Stimulated activated effector memory CD8-positive, alpha-beta T cell treated with anti-CD3 and anti-CD28 coated beads, Interleukin-12 subunit alpha, Interleukin-12 subunit beta, amount 100 ng/mL, for 72 hours (primary cell): ENCODE measurements around the gene CNRIP1.

ENCODE experiments used
- ATAC-seq: fragments of 150-1000 bp; cut with Tn5 transposase; 2 replicates; pipeline ENCODE4 v1.10.0; 2021
- DNase-seq, 2 donors: peaks; one replicate each; pipeline ENCODE4 v3.0.0; 2021 to 2022; ENCODE audit warnings: low spot score in 2 of 2
- H3K27ac Mint-ChIP-seq: one replicate; pipeline ENCODE4 v1.8.0; 2022; ENCODE audit warnings: mild to moderate bottlenecking, mixed read lengths
- H3K36me3 Mint-ChIP-seq: one replicate; pipeline ENCODE4 v1.8.0; 2022; ENCODE audit warnings: mild to moderate bottlenecking, mixed read lengths
- H3K4me1 Mint-ChIP-seq: one replicate; pipeline ENCODE4 v1.8.0; 2022; ENCODE audit warnings: mixed read lengths
- H3K4me3 Mint-ChIP-seq: one replicate; pipeline ENCODE4 v1.8.0; 2022; ENCODE audit warnings: mild to moderate bottlenecking, mixed read lengths
- H3K9me3 Mint-ChIP-seq: one replicate; pipeline ENCODE4 v1.8.0; 2022; ENCODE audit warnings: mixed read lengths

The CNRIP1 gene

GRCh38 chr2:68287580-68288441 is 31.9 kb downstream of the CNRIP1 start:
- no peaks in the 10 kb centered on the region for H3K4me1 Mint-ChIP-seq
- H3K36me3 Mint-ChIP-seq, result no peaks in the 10 kb centered on the region
- no peak for DNase-seq
- H3K27ac Mint-ChIP-seq, result no peak overlapping the region
- H3K9me3 Mint-ChIP-seq, result no peaks in the 10 kb centered on the region
- H3K4me3 Mint-ChIP-seq, result no peak overlapping the region
- no peak for ATAC-seq

- no peak for DNase-seq
- H3K4me1 Mint-ChIP-seq, result no peaks in the 10 kb centered on the region
- no peak overlapping the region for H3K4me3 Mint-ChIP-seq
- ATAC-seq, result no peak
- no peak overlapping the region for H3K27ac Mint-ChIP-seq
- H3K9me3 Mint-ChIP-seq, result no peaks in the 10 kb centered on the region
- H3K36me3 Mint-ChIP-seq, result no peaks in the 10 kb centered on the region
Measured at GRCh38 chr2:68284896-68285295, 34.9 kb downstream of the CNRIP1 start.

- no peak for ATAC-seq
- Mint-ChIP-seq H3K9me3 (no peaks in the 10 kb centered on the region), H3K36me3 (no peaks in the 10 kb centered on the region), H3K4me1 (no peaks in the 10 kb centered on the region), H3K27ac (no peak overlapping the region), H3K4me3 (no peak overlapping the region)
- DNase-seq, result no peak
Measured at GRCh38 chr2:68283419-68283812, 36.3 kb downstream of the CNRIP1 start.

DNA sequence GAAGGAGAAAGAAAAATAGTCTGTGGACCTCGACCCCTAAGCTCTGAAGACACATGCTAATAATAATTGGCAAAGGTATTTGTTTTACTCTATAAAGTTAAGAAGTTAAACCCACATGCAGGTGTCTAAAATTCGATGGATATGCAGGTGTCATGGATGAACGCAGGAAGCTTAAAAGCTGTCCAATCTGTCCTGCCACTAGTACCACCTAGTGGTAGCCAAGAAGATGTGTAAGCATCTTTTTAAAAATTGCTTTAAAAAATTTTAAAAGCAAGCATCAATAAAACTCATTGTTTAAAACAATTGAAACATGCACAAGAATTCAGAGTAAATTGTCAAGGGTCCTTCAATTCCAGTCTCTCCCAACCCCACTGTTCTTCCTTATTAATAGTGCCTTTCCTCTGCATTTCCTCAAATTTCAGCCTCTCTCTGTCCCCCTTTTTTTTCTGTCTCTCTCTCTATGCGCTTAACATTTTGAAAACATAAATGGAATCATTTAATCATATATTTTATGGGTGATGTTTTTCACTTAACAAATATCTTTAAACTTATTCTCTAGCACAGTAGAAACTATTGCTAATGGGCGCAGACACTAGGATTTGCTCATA is 36.8 kb downstream of the CNRIP1 start:
- DNase-seq (no peak), ATAC-seq (no peak)
- no peaks in the 10 kb centered on the region for H3K4me1 Mint-ChIP-seq
- H3K4me3 Mint-ChIP-seq, result no peak overlapping the region
- no peaks in the 10 kb centered on the region for H3K36me3 Mint-ChIP-seq
- no peaks in the 10 kb centered on the region for H3K9me3 Mint-ChIP-seq
- no peak overlapping the region for H3K27ac Mint-ChIP-seq

GRCh38 chr2:68280796-68281195 is 39.0 kb downstream of the CNRIP1 start:
- no peak overlapping the region for H3K27ac Mint-ChIP-seq
- no peaks in the 10 kb centered on the region for H3K4me1 Mint-ChIP-seq
- H3K9me3 Mint-ChIP-seq, result no peaks in the 10 kb centered on the region
- ATAC-seq, result no peak
- no peak for DNase-seq
- H3K4me3 Mint-ChIP-seq, result no peak overlapping the region
- H3K36me3 Mint-ChIP-seq, result no peaks in the 10 kb centered on the region

- no peaks in the 10 kb centered on the region for H3K9me3 Mint-ChIP-seq
- no peaks in the 10 kb centered on the region for H3K36me3 Mint-ChIP-seq
Measured at GRCh38 chr2:68280348-68280747, 39.4 kb downstream of the CNRIP1 start.

DNA sequence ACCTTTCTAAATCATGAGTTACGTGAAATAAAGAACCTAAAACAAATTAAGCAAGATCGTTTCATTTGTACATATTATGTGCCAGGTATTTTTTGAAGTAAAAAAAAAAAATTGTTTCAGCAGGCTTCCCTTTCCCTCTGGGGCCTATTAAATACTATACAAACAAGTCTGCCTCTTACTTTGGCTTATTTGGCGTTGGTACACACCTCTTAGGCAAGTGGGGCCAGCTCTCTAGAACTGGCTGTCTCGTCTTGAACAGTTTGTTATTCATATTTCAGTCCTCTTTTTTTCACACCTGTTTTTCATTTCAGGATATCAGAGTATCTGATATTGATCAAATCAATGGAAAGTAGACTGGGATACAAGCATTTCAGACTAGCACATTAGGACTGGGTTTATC is 40.1 kb downstream of the CNRIP1 start:
- ATAC-seq (no peak), DNase-seq (no peak)
- Mint-ChIP-seq H3K4me3 (no peak overlapping the region), H3K4me1 (no peaks in the 10 kb centered on the region), H3K36me3 (no peaks in the 10 kb centered on the region), H3K27ac (no peak overlapping the region), H3K9me3 (no peaks in the 10 kb centered on the region)

More at GRCh38 chr2:68280348-68280747, 39.4 kb downstream of the CNRIP1 start:
- Mint-ChIP-seq H3K27ac (no peak overlapping the region), H3K4me3 (no peak overlapping the region), H3K4me1 (no peaks in the 10 kb centered on the region)
- DNase-seq (no peak), ATAC-seq (no peak)

GRCh38 chr2:68278169-68278568 is 41.6 kb downstream of the CNRIP1 start:
- Mint-ChIP-seq H3K9me3 (no peaks in the 10 kb centered on the region), H3K36me3 (no peaks in the 10 kb centered on the region)

GRCh38 chr2:68274022-68274421 is 45.7 kb downstream of the CNRIP1 start:
- no peaks in the 10 kb centered on the region for H3K9me3 Mint-ChIP-seq
- DNase-seq (no peak), ATAC-seq (no peak)
- H3K27ac Mint-ChIP-seq, result no peak overlapping the region
- no peak overlapping the region for H3K4me3 Mint-ChIP-seq
- H3K4me1 Mint-ChIP-seq, result no peaks in the 10 kb centered on the region
- H3K36me3 Mint-ChIP-seq, result no peaks in the 10 kb centered on the region

More at GRCh38 chr2:68278169-68278568, 41.6 kb downstream of the CNRIP1 start:
- Mint-ChIP-seq H3K4me1 (no peaks in the 10 kb centered on the region), H3K4me3 (no peak overlapping the region), H3K27ac (no peak overlapping the region)
- DNase-seq (no peak), ATAC-seq (no peak)

DNA sequence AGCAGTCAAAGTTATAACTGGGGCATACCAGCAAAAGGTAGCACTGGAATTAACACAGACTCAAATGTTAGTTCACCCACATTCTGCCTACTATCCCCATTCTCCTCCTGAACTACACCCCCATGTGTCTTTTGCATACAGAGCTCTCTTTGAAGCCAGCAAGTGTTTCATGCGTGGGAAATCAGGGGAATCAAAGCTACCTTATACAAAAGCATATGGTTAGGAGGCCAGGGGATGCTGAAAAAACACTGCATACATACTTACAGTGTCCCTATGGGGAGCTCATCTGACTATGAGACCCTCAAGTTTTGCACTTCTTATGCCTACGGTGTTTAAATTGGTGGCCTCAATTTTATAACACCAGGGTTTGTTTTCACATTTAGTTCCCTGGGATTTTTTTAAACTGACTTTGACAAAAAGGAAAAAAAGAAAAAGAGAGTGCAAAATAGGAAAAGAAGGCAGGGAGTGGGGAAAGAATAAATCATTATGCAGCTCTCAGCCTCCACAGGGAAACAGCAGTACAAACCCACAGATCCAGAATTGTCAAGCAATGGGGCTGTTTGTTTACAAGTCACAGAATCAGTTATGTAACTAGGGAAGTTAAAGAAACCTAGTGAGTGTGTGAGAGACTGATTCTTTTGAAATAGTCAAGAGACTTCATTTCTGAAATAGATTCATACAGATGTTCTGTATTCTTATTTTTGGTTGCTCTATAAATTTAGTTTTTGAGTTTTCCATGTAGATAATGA is 47.3 kb downstream of the CNRIP1 start:
- H3K9me3 Mint-ChIP-seq, result no peaks in the 10 kb centered on the region
- no peaks in the 10 kb centered on the region for H3K36me3 Mint-ChIP-seq
- H3K27ac Mint-ChIP-seq, result no peak overlapping the region
- ATAC-seq, result no peak
- DNase-seq, result no peak
- H3K4me3 Mint-ChIP-seq, result no peak overlapping the region
- no peaks in the 10 kb centered on the region for H3K4me1 Mint-ChIP-seq

DNA sequence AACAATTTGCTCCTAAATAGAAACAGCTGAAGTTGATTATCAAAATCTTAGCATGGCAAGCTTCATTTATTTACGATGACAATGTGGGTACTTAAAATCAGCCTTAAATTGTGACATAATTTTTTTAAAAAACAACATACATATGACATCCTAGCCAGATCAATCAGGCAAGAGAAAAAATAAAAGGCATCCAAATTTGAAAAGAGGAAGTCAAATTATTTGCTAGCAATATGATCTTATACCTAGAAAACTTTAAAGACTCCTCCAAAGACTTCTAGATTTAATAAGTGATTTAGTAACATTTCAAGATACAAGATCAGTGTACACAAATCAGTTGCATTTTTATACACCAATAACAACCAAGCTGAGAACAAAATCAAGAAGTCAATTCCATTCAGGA is 53.1 kb downstream of the CNRIP1 start:
- Mint-ChIP-seq H3K9me3 (no peaks in the 10 kb centered on the region), H3K36me3 (no peaks in the 10 kb centered on the region), H3K4me1 (no peaks in the 10 kb centered on the region), H3K27ac (no peak overlapping the region), H3K4me3 (no peak overlapping the region)
- ATAC-seq, result no peak
- DNase-seq, result no peak

GRCh38 chr2:68263632-68264031 is 56.1 kb downstream of the CNRIP1 start:
- no peaks in the 10 kb centered on the region for H3K9me3 Mint-ChIP-seq
- ATAC-seq, result no peak
- H3K36me3 Mint-ChIP-seq, result no peaks in the 10 kb centered on the region

DNA sequence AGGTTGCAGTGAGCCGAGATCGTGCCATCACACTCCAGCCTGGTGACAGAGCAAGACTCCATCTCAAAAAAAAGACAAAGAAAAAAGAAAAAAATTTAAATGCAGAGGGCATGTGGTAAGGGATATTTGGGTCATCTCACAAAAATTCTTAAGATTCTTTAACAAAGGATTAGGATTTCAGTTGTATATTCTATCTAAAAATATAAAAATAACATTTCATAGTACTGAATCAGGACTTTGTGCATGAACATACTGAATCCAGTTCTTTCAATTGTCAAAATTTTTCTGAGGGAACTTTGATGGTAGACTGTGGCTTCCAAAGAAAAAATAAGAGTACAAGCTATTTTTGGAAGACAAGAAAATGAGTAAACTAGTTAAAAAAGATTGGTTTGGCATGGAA is 60.9 kb downstream of the CNRIP1 start:
- Mint-ChIP-seq H3K4me1 (peaks cover 14% of the 10 kb centered on the region), H3K9me3 (no peaks in the 10 kb centered on the region), H3K4me3 (no peak overlapping the region), H3K36me3 (no peaks in the 10 kb centered on the region), H3K27ac (no peak overlapping the region)
- no peak for DNase-seq
- ATAC-seq, result no peak

More at GRCh38 chr2:68263632-68264031, 56.1 kb downstream of the CNRIP1 start:
- Mint-ChIP-seq H3K4me3 (no peak overlapping the region), H3K27ac (no peak overlapping the region), H3K4me1 (no peaks in the 10 kb centered on the region)
- DNase-seq, result no peak

- no peak for DNase-seq
- H3K36me3 Mint-ChIP-seq, result peaks cover 10% of the 10 kb centered on the region
- ATAC-seq, result no peak
- no peak overlapping the region for H3K27ac Mint-ChIP-seq
- peaks cover 18% of the 10 kb centered on the region for H3K4me1 Mint-ChIP-seq
- H3K9me3 Mint-ChIP-seq, result no peaks in the 10 kb centered on the region
- no peak overlapping the region for H3K4me3 Mint-ChIP-seq
Measured at GRCh38 chr2:68256093-68256450, 63.7 kb downstream of the CNRIP1 start.

GRCh38 chr2:68253219-68254068 is 66.3 kb downstream of the CNRIP1 start:
- Mint-ChIP-seq H3K36me3 (peaks cover 10% of the 10 kb centered on the region), H3K4me3 (no peak overlapping the region), H3K4me1 (peaks cover 31% of the 10 kb centered on the region), H3K9me3 (no peaks in the 10 kb centered on the region), H3K27ac (peak overlapping the region; percentile 97)
- DNase-seq, result no peak
- ATAC-seq, result no peak
